Measurements from ENCODE around the gene WWP2.
"Not testable (repeated sequence)": the region's sequence is repeated elsewhere in the genome, so short reads cannot be mapped to it uniquely, and the experiment has no call there.

Gene WWP2

GRCh38 chr16:69848637-69849545 is 86.8 kb downstream of the WWP2 start:
- H3K4me3 ChIP-seq (replicated peaks in 1 of 2; ENCODE audit: low read depth in 2 of 2, low read length in 2 of 2): peak overlapping the region in 1 of 2 donors; percentile 7
- peak; percentile 92 to 94 for DNase-seq (ENCODE audit: low read depth in 2 of 2)
- peak; percentile 11 for TF ChIP-seq CTCF (IDR thresholded peaks at IDR 0.05; ENCODE audit: low read depth, low read length)

- DNase-seq (ENCODE audit: low read depth in 2 of 2): peak; percentile 30 to 42
Observed at GRCh38 chr16:69851491-69852240, 89.5 kb downstream of the WWP2 start.

GRCh38 chr16:69852815-69853214 is 90.7 kb downstream of the WWP2 start:
- H3K4me3 ChIP-seq (replicated peaks in 1 of 2; ENCODE audit: low read depth in 2 of 2, low read length in 2 of 2): no peak overlapping the region
- no peak for TF ChIP-seq CTCF (IDR thresholded peaks at IDR 0.05; ENCODE audit: low read depth, low read length)
- DNase-seq (ENCODE audit: low read depth in 2 of 2): no peak

More at GRCh38 chr16:69851491-69852240, 89.5 kb downstream of the WWP2 start:
- H3K4me3 ChIP-seq (replicated peaks in 1 of 2; ENCODE audit: low read depth in 2 of 2, low read length in 2 of 2): no peak overlapping the region
- TF ChIP-seq CTCF (IDR thresholded peaks at IDR 0.05; ENCODE audit: low read depth, low read length): no peak

- no peak for DNase-seq (ENCODE audit: low read depth in 2 of 2)
- TF ChIP-seq CTCF (IDR thresholded peaks at IDR 0.05; ENCODE audit: low read depth, low read length): no peak
- no peak overlapping the region for H3K4me3 ChIP-seq (replicated peaks in 1 of 2; ENCODE audit: low read depth in 2 of 2, low read length in 2 of 2)
Observed at GRCh38 chr16:69853481-69853880, 91.3 kb downstream of the WWP2 start.

GRCh38 chr16:69854776-69855175 is 92.6 kb downstream of the WWP2 start:
- DNase-seq (ENCODE audit: low read depth in 2 of 2); H3K4me3 ChIP-seq (replicated peaks in 1 of 2; ENCODE audit: low read depth in 2 of 2, low read length in 2 of 2): not testable (repeated sequence)

- TF ChIP-seq CTCF (IDR thresholded peaks at IDR 0.05; ENCODE audit: low read depth, low read length): no peak
- H3K4me3 ChIP-seq (replicated peaks in 1 of 2; ENCODE audit: low read depth in 2 of 2, low read length in 2 of 2): no peak overlapping the region
- DNase-seq (ENCODE audit: low read depth in 2 of 2): peak; percentile 33 to 58
Observed at GRCh38 chr16:69855592-69855991, 93.5 kb downstream of the WWP2 start.
